SK-N-SH (cell line): ENCODE results near the gene C3orf85. TPM values are rescaled to one million over a fixed set of nuclear protein-coding genes. Genes with fewer than 3 reads are reported as not detected.

Source experiments
- CTCF ChIA-PET: fragments of 300-600, 350-600 bp; formaldehyde crosslinking; extraction: SDS; loops from one replicate; lab custom pipeline; 2021; lab: Yijun Ruan, JAX
- POLR2A ChIA-PET: fragments of 350-600 bp; sonication (Branson Sonifier 250); formaldehyde crosslinking; extraction: SDS; loops from one replicate; lab custom pipeline; 2020; ENCODE audit warnings: antibody characterized with exemption, inconsistent platforms; lab: Yijun Ruan, JAX
- DNase-seq: peaks from one replicate; pipeline ENCODE4 v3.0.0; 2012
- H2AFZ ChIP-seq: fragments of 200-600 bp; sonication (generic); 2 replicates; pipeline ENCODE4 v1.8.1; 2016; ENCODE audit warnings: antibody characterized with exemption, mild to moderate bottlenecking, low read depth
- H3F3A ChIP-seq: fragments of 200-600 bp; sonication (generic); replicated peaks from 2 replicates; pipeline ENCODE3; 2016; ENCODE audit warnings: antibody characterized with exemption, mild to moderate bottlenecking; ENCODE audit not compliant: insufficient read depth
- H3K27ac ChIP-seq, 2 experiments: fragments of 200-500 bp in 1 of 2; fragments of 200-600 bp in 1 of 2; sonication (Bioruptor generic) in 1 of 2; sonication (generic), shearing (Covaris generic) in 1 of 2; 2 replicates each; pipeline versions ENCODE4 v1.5.1 to v1.6.1; 2014 to 2016; ENCODE audit warnings: low read depth in 2 of 2, inconsistent platforms in 1 of 2, low read length in 1 of 2, mild to moderate bottlenecking in 1 of 2, mixed read lengths in 1 of 2
- H3K27me3 ChIP-seq: fragments of 200-600 bp; sonication (generic), shearing (Covaris generic); 2 replicates; pipeline ENCODE4 v1.6.1; 2016; ENCODE audit warnings: mixed run types; ENCODE audit not compliant: insufficient read depth
- H3K36me3 ChIP-seq, 2 experiments: fragments of 200-500 bp in 1 of 2; fragments of 200-600 bp in 1 of 2; sonication (Bioruptor generic) in 1 of 2; sonication (generic) in 1 of 2; replicated peaks in 1 of 2; 2 replicates each; pipeline versions ENCODE3 to v1.5.1; 2014 to 2016; ENCODE audit warnings: low read length in 1 of 2, mild to moderate bottlenecking in 1 of 2; ENCODE audit not compliant: insufficient read depth in 2 of 2, control insufficient read depth in 1 of 2
- H3K4me1 ChIP-seq, 2 experiments: fragments of 200-500 bp in 1 of 2; fragments of 200-600 bp in 1 of 2; sonication (Bioruptor generic) in 1 of 2; sonication (generic), shearing (Covaris generic) in 1 of 2; 2 replicates each; pipeline versions ENCODE4 v1.5.1 to v1.6.1; 2014 to 2016; ENCODE audit warnings: low read depth in 1 of 2, low read length in 1 of 2, mixed run types in 1 of 2; ENCODE audit not compliant: insufficient read depth in 2 of 2, control insufficient read depth in 1 of 2
- H3K4me2 ChIP-seq: fragments of 200-600 bp; sonication (generic), shearing (Covaris generic); 2 replicates; pipeline ENCODE4 v1.6.1; 2017; ENCODE audit warnings: mixed run types
- H3K4me3 ChIP-seq, 2 experiments: fragments of 200-500 bp in 1 of 2; fragments of 200-600 bp in 1 of 2; sonication (Bioruptor generic) in 1 of 2; sonication (generic), shearing (Covaris generic) in 1 of 2; 2 replicates each; pipeline versions ENCODE4 v1.5.1 to v1.8.1; 2014 to 2016; ENCODE audit warnings: low read depth in 2 of 2, inconsistent platforms in 1 of 2, low read length in 1 of 2, mild to moderate bottlenecking in 1 of 2, mixed read lengths in 1 of 2, moderate library complexity in 1 of 2
- H3K79me2 ChIP-seq: fragments of 200-600 bp; sonication (generic); 2 replicates; pipeline ENCODE4 v1.8.1; 2017; ENCODE audit warnings: mild to moderate bottlenecking; ENCODE audit not compliant: insufficient read depth
- H3K9ac ChIP-seq: fragments of 200-600 bp; sonication (generic); 2 replicates; pipeline ENCODE4 v1.6.1; 2017; ENCODE audit warnings: mixed run types
- H3K9me2 ChIP-seq: fragments of 200-600 bp; sonication (generic); 2 replicates; pipeline ENCODE4 v1.6.1; 2017; ENCODE audit warnings: mixed run types
- H3K9me3 ChIP-seq: fragments of 200-600 bp; sonication (generic); 2 replicates; pipeline ENCODE4 v1.6.1; 2017; ENCODE audit warnings: mixed run types, mild to moderate bottlenecking, moderate library complexity
- H4K20me1 ChIP-seq: fragments of 200-600 bp; sonication (generic); 2 replicates; pipeline ENCODE4 v1.6.1; 2017; ENCODE audit warnings: mild to moderate bottlenecking, mixed run types; ENCODE audit not compliant: insufficient read depth
- ELF1 ChIP-seq: IDR thresholded peaks from 2 replicates; pipeline ENCODE4 v1.4.0; 2012
- EP300 ChIP-seq, 2 experiments: IDR thresholded peaks; 2 replicates each; pipeline versions ENCODE4 v1.4.0 to v1.6.1; 2012; ENCODE audit warnings: borderline replicate concordance in 1 of 2, low read depth in 1 of 2, low read length in 1 of 2
- EZH2phosphoT487 ChIP-seq: fragments of 200-600 bp; sonication (generic); IDR thresholded peaks from 2 replicates; pipeline ENCODE4 v1.6.1; 2017; ENCODE audit warnings: low read depth, mixed run types, mild to moderate bottlenecking, antibody characterized with exemption, moderate library complexity, borderline replicate concordance
- FOSL2 ChIP-seq: IDR thresholded peaks from 2 replicates; pipeline ENCODE4 v1.4.0; 2012; ENCODE audit warnings: low read depth, mild to moderate bottlenecking, moderate library complexity, borderline replicate concordance
- FOXM1 ChIP-seq: IDR thresholded peaks from 2 replicates; pipeline ENCODE4 v1.4.0; 2012; ENCODE audit warnings: low read depth, mild to moderate bottlenecking
- GATA2 ChIP-seq: sonication (generic); formaldehyde crosslinking; IDR thresholded peaks from 2 replicates; pipeline ENCODE4 v1.5.0; 2020; ENCODE audit warnings: mild to moderate bottlenecking, missing genetic modification reagents
- MEF2A ChIP-seq: IDR thresholded peaks from 2 replicates; pipeline ENCODE4 v1.4.0; 2012; ENCODE audit warnings: low read depth, borderline replicate concordance
- MXI1 ChIP-seq: IDR thresholded peaks from 2 replicates; pipeline ENCODE4 v1.6.1; 2012; ENCODE audit warnings: mild to moderate bottlenecking, low read depth, low read length, improper control_type of control experiment
- NFIC ChIP-seq: IDR thresholded peaks from 2 replicates; pipeline ENCODE4 v1.4.0; 2012; ENCODE audit warnings: borderline replicate concordance
- POLR2AphosphoS5 ChIP-seq: IDR thresholded peaks from 2 replicates; pipeline ENCODE4 v1.6.1; 2012; ENCODE audit warnings: low read depth, low read length
- RAD21 ChIP-seq: IDR thresholded peaks from 2 replicates; pipeline ENCODE4 v1.6.1; 2012; ENCODE audit warnings: mild to moderate bottlenecking, low read length
- RCOR1 ChIP-seq: fragments of 150-350 bp; IDR thresholded peaks from 2 replicates; pipeline ENCODE4 v1.6.1; 2017; ENCODE audit warnings: antibody characterized with exemption, low read length
- REST ChIP-seq: IDR thresholded peaks from 2 replicates; pipeline ENCODE4 v1.6.1; 2012; ENCODE audit warnings: mild to moderate bottlenecking, low read depth, low read length, moderate library complexity
- SIN3A ChIP-seq: IDR thresholded peaks from 2 replicates; pipeline ENCODE4 v1.6.1; 2012; ENCODE audit warnings: low read depth, mild to moderate bottlenecking, low read length, moderate library complexity, borderline replicate concordance
- SMC3 ChIP-seq: IDR thresholded peaks from 2 replicates; pipeline ENCODE4 v1.6.1; 2012; ENCODE audit warnings: low read depth, low read length, improper control_type of control experiment
- TAF1 ChIP-seq: IDR thresholded peaks from 2 replicates; pipeline ENCODE4 v1.6.1; 2012; ENCODE audit warnings: low read depth, mild to moderate bottlenecking, low read length, moderate library complexity, borderline replicate concordance
- TEAD4 ChIP-seq: IDR thresholded peaks from 2 replicates; pipeline ENCODE4 v1.4.0; 2012; ENCODE audit warnings: mild to moderate bottlenecking, borderline replicate concordance; ENCODE audit not compliant: insufficient read depth
- YY1 ChIP-seq: IDR thresholded peaks from 2 replicates; pipeline ENCODE4 v1.4.0; 2012; ENCODE audit warnings: low read depth, mild to moderate bottlenecking
- WGBS: methylation state at CpG from one replicate; pipeline ENCODE4 v1.1.6; 2017; ENCODE audit warnings: low lambda C conversion rate; 5-methylcytosine and 5-hydroxymethylcytosine counted together
- polyA plus RNA-seq, 3 experiments: library from polyadenylated mRNA; depleted of rRNA; stranded (reverse); fragments of >200 nt; gene quantifications; 2 replicates each; pipeline ENCODE4 v1.2.3, GENCODE V29; 2012
- TF ChIP-seq, protein P1 (sequence below): IDR thresholded peaks from 2 replicates; pipeline ENCODE4 v1.4.0; 2012; ENCODE audit warnings: low read depth, borderline replicate concordance

The C3orf85 gene
- polyA plus RNA-seq, 1 of the 3 experiments (the other 2 are of a cell fraction): not detected

DNA sequence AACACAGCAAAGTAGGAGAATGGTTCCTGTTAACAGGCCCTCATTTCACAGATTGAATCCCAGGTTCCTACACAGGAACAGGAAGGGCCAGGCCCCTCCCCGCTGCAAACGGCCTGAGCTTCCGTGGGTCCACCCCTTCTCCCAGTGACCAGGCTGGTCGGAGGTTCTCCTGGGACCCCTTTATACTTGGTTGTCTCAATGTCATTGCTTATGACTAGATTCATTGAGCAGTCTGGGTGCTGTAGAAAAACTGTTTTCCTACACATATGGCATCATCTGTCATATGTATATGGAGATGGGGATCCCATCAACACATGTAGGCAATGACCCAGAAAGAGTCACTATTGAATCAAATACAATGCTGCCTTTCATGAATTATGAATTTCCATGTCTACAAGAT, 3.8 kb downstream of the C3orf85 start (continued):
- TF ChIP-seq POLR2AphosphoS5 (no peak), NFIC (no peak), MEF2A (no peak), SMC3 (no peak), FOSL2 (no peak)

DNA sequence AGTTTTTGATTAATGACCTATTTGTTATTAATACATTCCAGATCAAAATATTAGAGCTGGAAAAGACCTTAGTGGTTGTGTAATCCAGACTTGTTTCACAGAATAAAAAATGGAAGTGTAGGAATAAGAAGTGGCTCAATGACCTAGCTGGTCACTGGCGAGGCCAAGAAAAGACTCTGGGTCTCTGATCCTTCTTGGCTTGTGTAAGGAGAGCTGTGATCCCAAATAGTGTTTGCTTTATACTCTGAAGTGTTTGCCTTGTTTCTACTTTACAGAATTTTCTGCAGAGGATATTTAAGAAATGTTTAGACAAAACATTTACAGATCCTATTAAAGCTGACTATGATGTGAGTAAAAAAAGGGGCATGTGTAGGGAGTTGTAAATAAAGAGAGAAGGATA, 7.1 kb downstream of the C3orf85 start:
- no peak overlapping the region for H3K4me3 ChIP-seq
- no peaks in the 10 kb centered on the region for H3K9me2 ChIP-seq
- no peaks in the 10 kb centered on the region for H3K4me1 ChIP-seq
- H3K79me2 ChIP-seq: no peaks in the 10 kb centered on the region
- no peak overlapping the region for H2AFZ ChIP-seq
- ChIA-PET CTCF (interaction anchor here (0.6 kb wide), 1 partner anchor 119 kb away, joined by 3 read pairs; no protein-coding TSS in a partner anchor), POLR2A (no interaction called here)
- no peak for DNase-seq
- H3K27ac ChIP-seq: no peak overlapping the region
- 17% methylated on average over 1 of the region's 1 CpG for WGBS
- no peaks in the 10 kb centered on the region for H3K27me3 ChIP-seq
- no peak for TF ChIP-seq EZH2phosphoT487
- TF ChIP-seq FOXM1: no peak
- TF ChIP-seq ELF1: no peak
- TF ChIP-seq RAD21: no peak
- TF ChIP-seq SIN3A: no peak
- TF ChIP-seq MEF2A: no peak
- no peak for TF ChIP-seq TAF1
- no peaks in the 10 kb centered on the region for H3K9me3 ChIP-seq
- no peaks in the 10 kb centered on the region for H3K36me3 ChIP-seq
- H3K4me2 ChIP-seq: no peak overlapping the region
- H3K9ac ChIP-seq: no peak overlapping the region
- no peaks in the 10 kb centered on the region for H4K20me1 ChIP-seq
- H3F3A ChIP-seq: no peaks in the 10 kb centered on the region

- H4K20me1 ChIP-seq: no peaks in the 10 kb centered on the region
- no peaks in the 10 kb centered on the region for H3K36me3 ChIP-seq
- H3K4me3 ChIP-seq: no peak overlapping the region
- TF ChIP-seq MEF2A (no peak), YY1 (no peak), RAD21 (no peak), TEAD4 (no peak), GATA2 (CRISPR knock-in tag) (no peak), SMC3 (no peak), MXI1 (no peak), REST (no peak), RCOR1 (no peak), EP300 (IDR thresholded peaks at IDR 0.05; ENCODE audit: borderline replicate concordance in 1 of 2, low read depth in 1 of 2, low read length in 1 of 2) (no peak), TAF1 (no peak)
- TF ChIP-seq, protein P1, sequence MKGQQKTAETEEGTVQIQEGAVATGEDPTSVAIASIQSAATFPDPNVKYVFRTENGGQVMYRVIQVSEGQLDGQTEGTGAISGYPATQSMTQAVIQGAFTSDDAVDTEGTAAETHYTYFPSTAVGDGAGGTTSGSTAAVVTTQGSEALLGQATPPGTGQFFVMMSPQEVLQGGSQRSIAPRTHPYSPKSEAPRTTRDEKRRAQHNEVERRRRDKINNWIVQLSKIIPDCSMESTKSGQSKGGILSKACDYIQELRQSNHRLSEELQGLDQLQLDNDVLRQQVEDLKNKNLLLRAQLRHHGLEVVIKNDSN: no peak
- H3K27me3 ChIP-seq: no peaks in the 10 kb centered on the region
- no peak overlapping the region for H3K4me2 ChIP-seq
- no peaks in the 10 kb centered on the region for H3K4me1 ChIP-seq
- H3K9ac ChIP-seq: no peak overlapping the region
- H3K9me3 ChIP-seq: no peaks in the 10 kb centered on the region
- DNase-seq: no peak
- H3K9me2 ChIP-seq: no peaks in the 10 kb centered on the region
- CTCF ChIA-PET: no interaction called here
- 47% methylated on average over 2 of the region's 2 CpGs for WGBS
- POLR2A ChIA-PET: no interaction called here
- no peaks in the 10 kb centered on the region for H3F3A ChIP-seq
- H3K79me2 ChIP-seq: no peaks in the 10 kb centered on the region
- no peak overlapping the region for H3K27ac ChIP-seq
- no peak overlapping the region for H2AFZ ChIP-seq
Measured at GRCh38 chr3:109149078-109149477, 12.6 kb downstream of the C3orf85 start.
